Measurements from ENCODE around the gene UNC13A.
"Not testable (repeated sequence)": the region's sequence is repeated elsewhere in the genome, so short reads cannot be mapped to it uniquely, and the experiment has no call there.

The UNC13A gene

DNA sequence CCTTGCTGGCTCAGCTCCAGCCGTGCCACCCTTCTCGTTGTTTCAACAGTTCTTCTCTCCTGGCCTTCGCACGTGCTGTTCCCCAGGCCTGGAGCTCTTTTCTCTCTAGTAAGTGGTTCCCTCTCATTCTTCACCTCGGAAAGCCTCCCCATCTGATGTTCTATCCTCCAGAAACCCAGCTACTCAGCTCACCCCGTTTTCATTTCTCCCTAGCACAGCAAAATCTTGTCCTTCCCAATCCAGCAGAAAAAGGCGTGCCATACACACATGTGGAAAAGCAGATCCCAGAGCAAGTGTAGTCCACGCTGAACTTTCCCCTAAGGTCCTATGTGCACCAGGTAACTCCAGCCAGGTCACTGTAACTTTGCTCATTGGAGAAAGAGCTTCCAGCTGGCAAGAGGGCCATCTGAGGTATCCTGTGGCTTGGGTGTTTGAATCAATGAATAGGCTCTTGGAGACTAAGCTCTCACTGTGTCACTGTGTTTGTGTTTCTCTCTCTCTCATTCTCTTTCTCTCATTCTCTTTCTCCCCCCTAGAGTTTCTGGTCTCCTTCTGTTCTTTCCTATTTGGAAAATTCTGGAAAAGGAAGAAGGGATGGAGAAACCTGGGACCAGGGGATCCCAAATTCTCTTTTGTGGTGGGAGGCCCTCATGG, 83.7 kb downstream of the UNC13A start:
- DNase-seq (ENCODE audit: low read depth in 2 of 2): no peak

DNA sequence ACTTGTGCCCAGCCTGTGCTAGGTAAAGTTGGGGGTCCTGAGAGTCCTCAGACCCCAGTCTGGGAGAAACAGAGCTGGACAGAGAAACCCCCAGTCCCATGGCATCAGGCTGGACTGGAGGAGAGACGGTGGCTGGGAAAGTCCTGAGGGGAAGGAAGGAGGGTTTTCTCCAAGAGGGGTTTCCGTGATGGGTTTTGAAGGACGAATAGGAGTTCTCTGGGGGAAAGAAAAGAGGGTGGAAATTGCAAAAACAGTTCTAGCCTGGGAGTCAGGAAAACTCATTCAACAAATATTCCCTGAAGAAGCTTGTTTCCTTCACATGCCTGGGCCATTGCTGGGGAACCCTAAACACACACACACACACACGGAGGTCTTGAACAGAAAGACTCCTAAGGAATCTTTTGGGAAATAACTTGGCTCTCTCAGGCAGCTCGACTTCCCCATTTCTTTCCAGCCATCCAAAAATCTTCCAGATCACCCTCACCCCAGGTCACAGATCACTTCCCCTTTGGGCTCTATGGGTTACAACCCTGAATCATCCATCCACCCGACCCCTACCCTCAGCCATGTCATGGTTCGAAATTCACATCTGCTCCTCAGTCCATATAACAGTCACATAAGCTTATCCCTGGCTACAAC, 85.2 kb downstream of the UNC13A start:
- DNase-seq (ENCODE audit: low read depth in 2 of 2): no peak

DNA sequence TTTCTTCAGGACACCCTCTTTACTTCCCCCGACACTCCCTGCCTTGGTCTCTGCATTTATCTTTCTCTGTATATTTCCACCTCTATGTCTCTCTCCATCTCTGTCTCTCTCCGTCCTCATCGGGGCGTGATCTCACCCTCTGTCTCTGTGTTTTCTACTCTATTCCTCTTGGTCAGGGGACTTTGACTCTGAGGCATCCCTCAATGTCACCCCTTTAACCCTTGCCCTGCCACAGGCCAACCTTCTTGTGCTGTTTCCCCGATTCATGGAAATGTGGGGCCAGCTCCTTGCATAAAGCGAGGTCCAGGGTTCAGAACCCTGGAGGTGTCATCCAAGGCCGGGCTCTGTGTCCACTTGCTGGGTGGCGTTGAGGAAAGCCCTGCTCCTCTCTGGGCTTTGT, 85.9 kb downstream of the UNC13A start:
- DNase-seq (ENCODE audit: low read depth in 2 of 2): no peak

DNA sequence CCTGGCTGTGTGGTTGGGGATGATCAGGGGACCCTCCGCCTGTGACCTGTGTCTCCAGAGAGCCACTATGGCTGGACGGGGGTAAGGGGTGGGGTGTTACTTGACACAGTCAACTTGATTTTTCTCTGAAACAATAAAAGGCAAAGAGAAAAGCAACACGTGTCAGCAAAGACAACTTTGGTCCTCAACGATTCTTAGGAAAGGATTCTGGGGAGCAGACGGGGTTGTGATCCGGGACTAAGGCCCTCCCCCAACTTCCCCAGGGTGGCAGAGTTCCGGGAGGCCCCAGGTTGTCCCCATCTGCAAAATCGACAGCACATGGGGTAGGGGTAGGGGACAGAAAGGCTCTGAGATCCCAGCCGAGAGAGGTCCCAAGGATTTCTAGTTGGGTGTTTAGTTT, 86.5 kb downstream of the UNC13A start:
- DNase-seq (ENCODE audit: low read depth in 2 of 2): no peak

DNA sequence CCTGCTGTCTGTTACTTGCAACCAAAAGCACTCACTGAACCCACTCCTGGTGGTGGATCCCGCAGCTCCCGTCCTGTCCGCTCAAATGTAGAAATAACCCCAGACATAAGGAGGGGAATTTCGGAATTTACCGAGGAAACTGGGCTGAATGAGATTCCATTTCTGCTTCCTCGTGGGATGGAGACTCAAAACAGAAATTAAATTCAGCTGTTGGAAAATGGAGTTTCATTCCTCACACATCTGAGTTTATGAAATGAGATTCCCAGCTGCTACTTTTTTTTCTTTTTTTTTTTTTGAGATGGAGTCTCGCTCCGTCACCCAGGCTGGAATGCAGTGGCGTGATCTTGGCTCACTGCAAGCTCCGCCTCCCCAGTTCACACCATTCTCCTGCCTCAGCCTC, 88.4 kb downstream of the UNC13A start:
- DNase-seq (ENCODE audit: low read depth in 2 of 2): no peak

DNA sequence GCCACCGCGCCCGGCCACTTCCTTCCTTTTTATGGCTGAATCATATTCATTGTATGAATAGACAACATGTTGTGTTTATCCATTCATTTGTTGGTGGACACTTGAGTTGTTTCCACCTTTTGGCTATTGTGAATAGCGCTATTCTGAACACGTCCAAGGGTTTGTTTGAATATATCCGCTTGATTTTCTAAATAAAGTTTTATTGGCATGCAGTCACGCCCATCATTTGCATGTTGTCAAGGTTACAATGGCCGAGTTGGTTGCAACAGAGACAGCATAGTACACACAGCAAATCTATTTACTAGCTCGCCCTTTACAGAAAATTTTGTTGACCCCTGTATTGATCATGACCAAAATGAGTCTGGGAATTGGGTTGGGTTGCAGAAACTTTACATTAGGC, 89.2 kb downstream of the UNC13A start:
- DNase-seq (ENCODE audit: low read depth in 2 of 2): no peak

DNA sequence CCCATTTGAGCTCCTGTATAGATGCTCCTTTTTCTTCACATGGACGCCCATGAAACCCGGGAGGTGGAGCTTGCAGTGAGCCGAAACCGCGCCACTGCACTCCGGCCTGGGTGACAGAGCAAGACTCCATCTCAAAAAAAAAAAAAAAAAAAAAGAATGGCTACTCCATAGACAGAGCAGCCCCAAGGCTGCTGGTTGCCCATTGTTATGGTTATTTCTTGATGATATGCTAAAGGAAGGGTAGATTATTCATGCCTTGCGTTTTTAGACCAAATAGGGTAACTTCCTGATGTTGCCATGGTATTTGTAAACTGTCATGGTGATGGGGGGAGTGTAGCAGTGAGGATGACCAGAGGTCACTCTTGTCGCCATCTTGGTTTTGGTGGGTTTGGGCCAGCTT, 90.1 kb downstream of the UNC13A start:
- not testable (repeated sequence) for DNase-seq (ENCODE audit: low read depth in 2 of 2)

DNA sequence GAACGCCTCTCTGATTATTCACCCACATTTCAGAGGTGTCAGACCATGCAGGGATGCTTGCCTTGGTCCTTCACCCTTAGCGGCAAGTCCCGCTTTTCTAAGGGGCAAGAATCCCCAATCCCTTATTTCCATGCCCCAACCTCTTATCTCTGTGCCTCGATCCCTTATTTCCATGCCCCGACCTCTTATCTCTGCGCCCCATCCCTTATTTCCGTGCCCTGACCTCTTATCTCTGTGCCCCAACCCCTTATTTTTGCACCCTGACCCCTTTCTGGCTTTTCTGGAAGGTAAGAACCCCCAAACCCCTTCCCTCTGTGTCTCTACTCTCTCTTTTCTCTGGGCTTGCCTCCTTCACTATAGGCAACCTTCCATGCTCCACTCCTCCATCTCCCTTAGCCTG, 93.9 kb downstream of the UNC13A start:
- not testable (repeated sequence) for DNase-seq (ENCODE audit: low read depth in 2 of 2)

DNA sequence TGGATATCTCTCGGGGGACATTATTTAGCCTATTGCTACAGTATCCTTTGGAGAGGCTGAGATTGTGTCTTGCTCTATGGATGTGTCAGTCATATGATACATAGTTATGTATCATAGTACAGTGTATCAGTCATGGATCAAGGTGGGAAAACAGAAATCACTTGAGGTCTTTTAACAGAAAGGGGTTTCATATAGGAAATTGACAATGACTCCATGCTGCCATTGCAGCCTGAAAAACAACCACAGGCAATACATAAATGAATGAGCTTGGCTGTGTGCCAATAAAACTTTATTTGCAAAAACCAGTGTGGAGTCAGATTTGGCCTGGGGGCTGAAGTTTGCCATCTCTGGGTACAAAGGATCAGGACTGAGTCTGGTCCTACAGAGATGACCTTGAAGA, 97.3 kb downstream of the UNC13A start:
- no peak for DNase-seq (ENCODE audit: low read depth in 2 of 2)

DNA sequence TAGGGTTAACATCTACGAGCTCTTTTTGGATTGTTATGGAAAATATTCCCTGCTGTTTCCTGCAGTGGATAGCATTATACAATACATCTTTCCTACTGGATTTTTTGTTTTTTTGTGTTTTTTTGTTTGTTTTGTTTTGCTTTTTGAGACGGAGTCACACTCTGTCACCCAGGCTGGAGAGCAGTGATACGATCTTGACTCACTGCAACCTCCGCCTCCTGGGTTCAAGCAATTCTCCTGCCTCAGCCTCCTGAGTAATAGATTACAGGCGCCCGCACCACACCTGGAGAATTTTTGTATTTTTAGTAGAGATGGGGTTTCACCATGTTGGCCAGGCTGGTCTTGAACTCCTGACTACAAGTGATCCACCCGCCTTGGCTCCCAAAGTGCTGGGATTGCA, 102.8 kb downstream of the UNC13A start:
- DNase-seq (ENCODE audit: low read depth in 2 of 2): not testable (repeated sequence)

DNA sequence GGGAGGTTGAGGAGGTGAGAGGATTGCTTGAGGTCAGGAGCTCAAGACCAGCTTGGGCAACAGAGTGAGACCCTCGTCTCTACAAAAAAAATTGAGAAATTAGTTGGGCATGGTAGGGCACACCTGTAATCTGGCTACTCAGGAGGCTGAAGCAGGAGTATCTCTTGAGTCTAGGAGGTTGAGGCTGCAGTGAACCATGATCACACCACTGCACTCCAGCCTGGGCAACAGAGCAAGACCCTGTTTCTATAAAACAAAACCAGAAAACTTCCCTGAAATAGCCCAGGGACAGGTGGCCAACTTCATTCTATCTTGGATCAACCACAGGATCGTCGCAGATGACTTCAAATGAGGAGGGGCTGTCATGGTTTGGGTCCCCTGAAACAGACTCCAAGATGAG, 104.0 kb downstream of the UNC13A start:
- no peak for DNase-seq (ENCODE audit: low read depth in 2 of 2)

DNA sequence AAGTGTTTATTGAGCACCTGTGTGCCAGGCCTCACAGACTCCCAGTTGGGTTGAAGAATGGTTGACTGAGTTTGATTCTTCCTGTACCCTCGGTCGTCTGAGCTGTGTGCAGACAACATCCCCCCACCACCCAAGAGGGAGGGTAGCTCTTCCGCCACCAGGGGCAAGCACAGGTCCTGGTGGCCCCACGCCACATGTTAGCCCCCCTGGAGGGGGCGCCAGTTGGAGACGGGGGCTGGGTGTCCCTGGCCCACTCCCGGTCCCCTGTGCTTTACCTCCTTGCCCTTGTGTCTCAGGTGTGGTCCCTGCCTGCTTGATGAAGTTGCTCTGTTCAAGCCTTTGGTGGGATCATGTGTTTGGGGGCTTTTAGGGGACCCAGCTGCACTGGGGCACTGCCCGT, 105.5 kb downstream of the UNC13A start:
- no peak for DNase-seq (ENCODE audit: low read depth in 2 of 2)

DNA sequence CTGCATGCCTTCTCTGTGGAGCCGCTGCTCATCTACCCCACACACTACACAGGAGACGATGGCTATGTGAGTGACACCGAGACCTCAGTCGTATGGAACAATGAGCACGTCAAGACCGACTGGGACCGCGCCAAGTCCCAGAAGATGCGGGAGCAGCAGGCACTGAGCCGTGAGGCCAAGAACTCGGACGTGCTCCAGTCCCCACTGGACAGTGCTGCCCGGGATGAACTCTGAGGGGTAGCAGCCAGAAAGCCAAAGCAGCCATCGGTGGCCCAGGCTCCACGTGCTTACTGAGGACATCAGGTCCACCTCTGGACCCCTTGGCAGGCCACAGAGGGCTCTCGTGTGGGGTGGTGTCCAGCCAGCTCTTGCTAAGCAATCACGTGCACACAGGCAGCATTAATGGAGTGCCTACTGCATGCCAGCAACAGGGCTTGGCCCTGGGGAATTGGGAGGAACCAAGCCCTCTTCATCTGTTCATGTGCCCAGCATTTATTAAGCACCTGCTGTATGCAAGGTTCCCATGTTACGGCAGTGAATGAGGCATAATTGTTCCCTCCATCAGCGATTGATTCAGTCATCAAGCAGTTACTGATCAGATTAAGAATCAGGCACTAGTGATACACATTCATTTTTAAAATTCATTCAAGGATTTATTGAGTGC, 106.8 kb downstream of the UNC13A start:
- no peak for DNase-seq (ENCODE audit: low read depth in 2 of 2)

DNA sequence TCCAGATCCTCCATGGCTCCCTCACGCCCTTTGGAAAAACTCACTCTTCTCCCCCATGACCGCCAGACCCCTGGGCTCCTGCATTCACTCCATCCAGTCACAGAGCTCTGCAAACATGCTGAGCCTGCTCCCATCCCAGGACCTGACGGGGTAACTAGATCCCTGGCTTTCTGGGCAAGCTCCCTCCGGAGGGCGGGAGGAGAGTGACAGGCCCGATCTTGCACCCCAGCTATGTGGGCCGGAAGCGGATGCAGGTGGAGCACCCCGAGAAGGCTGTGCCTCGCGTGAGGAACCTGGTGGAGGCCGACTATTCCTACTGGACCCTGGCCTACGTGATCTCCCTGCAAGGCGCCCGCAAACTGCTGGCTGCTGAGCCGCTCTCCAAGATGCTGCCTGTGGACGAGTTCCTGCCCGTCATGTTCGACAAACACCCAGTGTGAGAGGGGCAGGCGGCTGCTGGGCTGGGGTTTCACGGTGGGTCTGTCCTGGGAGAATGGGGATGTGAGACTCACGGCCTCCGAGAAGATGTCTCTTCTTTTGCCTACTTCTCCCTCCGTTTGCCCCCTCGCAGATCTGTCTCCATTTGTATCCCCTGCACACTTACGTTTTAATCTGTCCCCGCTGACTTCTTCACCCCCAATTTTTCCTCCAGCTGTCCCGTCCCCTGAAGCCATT, 107.5 kb downstream of the UNC13A start:
- no peak for DNase-seq (ENCODE audit: low read depth in 2 of 2)

DNA sequence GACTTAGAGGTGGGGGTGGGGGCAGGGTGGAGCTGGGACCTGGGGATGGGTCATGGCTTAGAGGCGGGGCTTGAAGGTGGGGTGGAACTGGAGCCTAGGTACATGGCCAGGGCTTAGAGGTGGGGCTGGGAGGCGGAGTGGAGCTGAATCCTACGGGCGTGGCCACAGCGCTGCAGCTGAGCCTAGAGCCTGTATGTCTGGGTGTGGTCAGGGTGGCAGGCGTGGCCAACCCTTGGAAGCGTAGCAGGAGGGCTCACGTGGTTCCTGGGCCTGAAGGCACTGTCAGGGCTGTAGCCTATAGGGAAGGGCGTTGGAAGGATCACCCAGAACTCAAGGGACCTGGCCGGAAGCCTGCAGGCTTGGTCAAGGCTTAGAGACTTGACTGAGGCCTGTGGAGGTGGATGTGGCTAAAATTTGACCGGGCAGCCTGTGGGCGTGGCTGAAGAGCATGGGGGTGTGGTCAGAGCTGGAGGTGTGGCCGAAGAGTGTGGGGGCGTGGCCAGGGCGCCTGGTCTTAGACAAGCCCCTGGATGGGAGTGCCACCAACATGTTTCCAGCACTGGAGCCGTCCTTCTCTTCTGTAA, 108.4 kb downstream of the UNC13A start:
- DNase-seq (ENCODE audit: low read depth in 2 of 2): peak in 1 of 2 donors; percentile 18

DNA sequence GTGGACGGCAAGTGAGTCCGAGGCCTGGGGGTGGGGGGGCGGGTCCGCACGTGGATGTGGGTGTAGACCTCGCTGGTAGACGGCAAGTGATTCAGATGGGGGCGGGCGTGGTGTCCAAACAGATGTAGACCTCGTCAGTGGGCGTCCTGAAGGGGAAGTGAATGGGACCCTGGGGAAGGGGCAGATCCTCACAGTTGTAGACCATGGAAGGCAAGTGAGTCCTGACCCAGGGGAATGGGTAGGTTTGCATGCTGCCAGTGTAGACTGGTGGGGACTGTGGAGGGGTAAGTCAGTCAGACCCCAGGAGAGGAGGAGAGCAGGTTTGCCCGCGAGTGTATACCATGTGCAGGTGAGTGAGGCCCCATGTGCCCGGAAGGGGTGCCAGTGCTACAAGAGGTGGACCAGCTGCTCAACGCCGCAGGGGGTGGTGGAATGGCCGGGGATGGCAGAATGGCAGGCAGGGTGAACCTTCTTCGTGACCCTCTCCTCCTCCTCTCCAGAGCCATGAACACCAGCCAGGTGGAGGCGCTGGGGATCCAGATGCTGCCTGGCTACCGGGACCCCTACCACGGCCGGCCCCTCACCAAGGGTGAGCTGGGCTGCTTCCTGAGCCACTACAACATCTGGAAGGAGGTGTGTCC, 110.6 kb downstream of the UNC13A start:
- no peak for DNase-seq (ENCODE audit: low read depth in 2 of 2)

DNA sequence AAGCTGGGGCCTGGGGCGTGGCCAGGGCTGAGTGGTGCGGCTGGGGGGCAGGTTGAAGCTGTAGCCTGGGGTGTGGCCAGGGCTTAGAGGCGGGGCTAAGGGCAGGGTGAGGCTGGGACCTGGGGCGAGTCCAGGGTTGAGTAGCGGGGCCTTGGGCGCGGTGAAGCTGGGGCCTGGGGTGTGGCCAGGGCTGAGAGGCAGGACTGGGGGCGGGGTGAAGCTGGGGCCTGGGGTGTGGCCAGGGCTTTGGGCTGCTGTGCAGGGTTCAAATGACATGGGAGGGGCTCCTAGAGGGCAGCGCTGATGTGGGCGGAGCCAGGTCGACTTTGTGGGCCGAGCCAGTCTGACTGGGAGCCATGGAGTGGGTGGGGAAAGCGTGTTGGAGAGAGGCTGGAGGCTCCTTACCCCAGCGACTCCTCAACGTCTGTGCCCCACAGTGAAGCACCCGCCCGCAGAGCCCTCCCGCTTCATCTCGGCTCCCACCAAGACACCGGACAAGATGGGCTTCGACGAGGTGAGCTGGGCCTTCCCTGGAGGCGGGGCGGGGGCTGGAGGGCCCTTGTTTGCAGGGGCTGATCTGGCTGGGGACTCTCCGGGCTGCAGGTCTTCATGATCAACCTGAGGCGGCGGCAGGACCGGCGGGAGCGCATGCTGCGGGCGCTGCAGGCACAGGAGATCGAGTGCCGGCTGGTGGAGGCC, 111.2 kb downstream of the UNC13A start:
- DNase-seq (ENCODE audit: low read depth in 2 of 2): peak in 1 of 2 donors; percentile 33

DNA sequence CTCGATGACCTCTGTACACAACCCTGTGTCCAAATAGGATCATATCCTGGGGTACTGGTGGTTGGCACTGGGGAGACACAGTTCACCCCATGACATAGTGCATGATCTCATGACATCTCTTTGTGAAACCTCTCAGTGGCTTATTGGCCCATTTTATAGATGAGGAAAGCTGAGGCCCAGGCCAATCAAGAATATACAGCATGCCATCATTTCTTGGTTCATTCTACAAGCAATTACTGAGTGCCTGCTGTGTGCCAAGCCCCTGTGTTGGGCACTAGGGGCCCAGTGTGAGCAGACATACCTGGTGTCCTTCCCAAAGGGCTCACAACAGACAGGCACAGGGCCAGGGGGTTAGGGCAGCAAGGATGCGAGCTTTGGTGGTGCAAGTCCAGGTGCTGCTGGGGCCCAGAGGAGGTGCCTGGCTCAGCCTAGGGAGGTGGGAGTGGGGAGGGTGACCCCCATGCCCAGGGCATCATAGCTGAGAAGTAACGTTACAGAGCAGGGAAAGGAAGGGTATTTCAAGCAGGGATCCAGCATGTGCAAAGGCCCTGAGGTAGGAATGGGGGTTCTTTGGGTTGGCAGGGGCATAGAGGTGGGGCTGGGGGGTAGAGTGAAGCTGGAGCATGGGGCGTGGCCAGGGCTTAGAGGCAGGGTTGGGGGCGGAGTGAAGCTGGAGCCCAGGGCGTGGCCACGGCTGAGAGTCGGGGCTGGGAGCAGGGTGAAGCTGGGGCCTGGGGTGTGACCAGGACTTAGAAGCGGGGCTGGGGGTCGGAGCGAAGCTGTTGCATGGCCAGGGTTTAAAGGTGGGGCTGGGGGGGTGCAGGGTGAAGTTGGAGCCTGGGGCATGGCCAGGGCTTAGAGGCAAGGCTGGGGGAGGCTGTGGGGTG, 112.0 kb downstream of the UNC13A start:
- DNase-seq (ENCODE audit: low read depth in 2 of 2): no peak

DNA sequence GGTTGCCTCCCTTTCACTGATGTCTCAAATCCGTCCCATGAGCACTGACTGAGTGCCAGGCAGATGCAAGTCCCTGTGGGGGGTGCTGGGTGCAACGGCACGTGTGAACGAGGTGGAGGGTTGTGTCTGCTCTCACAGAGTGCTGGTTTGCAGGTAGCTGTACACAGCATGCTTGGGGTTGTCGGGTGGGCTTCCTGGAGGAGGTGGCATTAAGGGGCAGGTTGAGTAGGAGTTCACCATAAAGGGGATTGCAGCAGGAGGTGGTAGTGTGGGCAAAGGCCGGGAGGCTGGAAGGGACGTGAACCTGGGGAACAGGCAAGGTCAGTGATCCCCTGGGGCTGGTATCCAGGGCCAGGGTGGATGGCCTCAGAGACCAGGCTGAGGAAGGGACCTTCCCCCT, 115.5 kb downstream of the UNC13A start:
- no peak for DNase-seq (ENCODE audit: low read depth in 2 of 2)

DNA sequence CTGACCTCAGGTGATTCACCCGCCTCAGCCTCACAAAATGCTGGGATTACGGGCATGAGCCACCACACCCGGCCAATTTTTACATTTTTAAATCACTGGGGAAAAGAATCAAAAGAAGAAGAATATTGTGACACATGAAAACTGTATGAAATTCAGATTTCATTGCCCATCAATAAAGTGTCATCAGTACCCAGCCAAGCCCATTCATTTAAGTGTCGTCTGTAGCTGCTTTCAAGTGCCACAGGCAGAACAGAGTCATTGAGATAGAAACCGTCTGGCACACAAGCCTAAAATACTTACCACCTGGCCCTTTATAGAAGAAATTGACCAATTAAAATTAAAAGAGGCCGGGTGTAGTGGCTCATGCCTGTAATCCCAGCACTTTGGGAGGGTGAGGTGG, 117.4 kb downstream of the UNC13A start:
- no peak for DNase-seq (ENCODE audit: low read depth in 2 of 2)
